HepG2 (cell line): Measurements from ENCODE around the gene HMGN4. TPM values are rescaled to one million over a fixed set of nuclear protein-coding genes. Genes with fewer than 3 reads are reported as not detected.

Source experiments
- ATM ChIP-seq: fragments of 450-650 bp; IDR thresholded peaks from 2 replicates; pipeline ENCODE4 v1.7.1; 2017; ENCODE audit warnings: mild to moderate bottlenecking, borderline replicate concordance
- BCLAF1 ChIP-seq: fragments of 450-650 bp; IDR thresholded peaks from 2 replicates; pipeline ENCODE4 v1.6.1; 2017; ENCODE audit warnings: mild to moderate bottlenecking
- DMAP1 ChIP-seq: IDR thresholded peaks from 2 replicates; pipeline ENCODE4 v1.6.1; 2016
- FOXC1 ChIP-seq: sonication (generic); formaldehyde crosslinking; IDR thresholded peaks from 2 replicates; pipeline ENCODE4 v1.8.0; 2022; ENCODE audit warnings: mild to moderate bottlenecking, missing genetic modification reagents, borderline replicate concordance
- HDAC2 ChIP-seq: sonication (generic); formaldehyde crosslinking; IDR thresholded peaks from 2 replicates; pipeline ENCODE4 v1.4.0; 2020; ENCODE audit warnings: missing genetic modification reagents
- IRX3 ChIP-seq: sonication (generic); formaldehyde crosslinking; IDR thresholded peaks from 2 replicates; pipeline ENCODE4 v1.8.1; 2023; ENCODE audit warnings: mild to moderate bottlenecking, low read depth, missing genetic modification reagents, borderline replicate concordance
- KIAA2018 ChIP-seq: sonication (generic); formaldehyde crosslinking; IDR thresholded peaks from 2 replicates; pipeline ENCODE4 v1.5.0; 2020; ENCODE audit warnings: mild to moderate bottlenecking, missing genetic modification reagents, borderline replicate concordance
- MAZ ChIP-seq, 2 experiments: sonication (generic) in 1 of 2; formaldehyde crosslinking in 1 of 2; IDR thresholded peaks; 2 replicates each; pipeline versions ENCODE4 v1.5.0 to v1.6.1; 2012 to 2020; ENCODE audit warnings: low read depth in 2 of 2, mild to moderate bottlenecking in 2 of 2, borderline replicate concordance in 1 of 2, improper control_type of control experiment in 1 of 2, low read length in 1 of 2, missing genetic modification reagents in 1 of 2, moderate library complexity in 1 of 2
- MED8 ChIP-seq: sonication (generic); formaldehyde crosslinking; IDR thresholded peaks from 2 replicates; pipeline ENCODE4 v1.8.1; 2023; ENCODE audit warnings: mild to moderate bottlenecking, missing genetic modification reagents; ENCODE audit not compliant: insufficient replicate concordance
- MTA3 ChIP-seq: sonication (generic); formaldehyde crosslinking; IDR thresholded peaks from 2 replicates; pipeline ENCODE4 v1.4.0; 2020; ENCODE audit warnings: missing genetic modification reagents
- ZBTB21 ChIP-seq: sonication (generic); formaldehyde crosslinking; IDR thresholded peaks from 2 replicates; pipeline ENCODE4 v1.4.0; 2020; ENCODE audit warnings: missing genetic modification reagents
- ZBTB44 ChIP-seq: sonication (generic); formaldehyde crosslinking; IDR thresholded peaks from 2 replicates; pipeline ENCODE4 v1.4.0; 2020; ENCODE audit warnings: missing genetic modification reagents
- ZFP82 ChIP-seq: sonication (generic); formaldehyde crosslinking; IDR thresholded peaks from 2 replicates; pipeline ENCODE4 v1.5.1; 2020; ENCODE audit warnings: mild to moderate bottlenecking, missing genetic modification reagents, borderline replicate concordance
- ZNF432 ChIP-seq: sonication (generic); formaldehyde crosslinking; IDR thresholded peaks from 2 replicates; pipeline ENCODE4 v1.5.0; 2020; ENCODE audit warnings: missing genetic modification reagents, mild to moderate bottlenecking, borderline replicate concordance
- ZNF441 ChIP-seq: sonication (generic); formaldehyde crosslinking; IDR thresholded peaks from 2 replicates; pipeline ENCODE4 v1.7.0; 2021; ENCODE audit warnings: missing genetic modification reagents, borderline replicate concordance
- ZNF780A ChIP-seq: sonication (generic); formaldehyde crosslinking; IDR thresholded peaks from 2 replicates; pipeline ENCODE4 v1.8.0; 2022; ENCODE audit warnings: mild to moderate bottlenecking, missing genetic modification reagents, moderate library complexity
- polyA plus RNA-seq, 8 experiments: library from polyadenylated mRNA; depleted of rRNA in 3 of 8; stranded (reverse) in 7 of 8; unstranded in 1 of 8; fragments of >200 nt; fragmentation: Illumina TruSeq in 4 of 8; extraction: Trizol in 4 of 8; gene quantifications; 2 replicates each; pipeline versions ENCODE4 v1.2.1 to v1.2.3, GENCODE V29; 2011 to 2016; ENCODE audit warnings: low read depth in 4 of 8, missing spikeins in 1 of 8, mixed read lengths in 1 of 8; ENCODE audit not compliant: insufficient read depth in 1 of 8
- total RNA-seq, 5 experiments: library from RNA; depleted of rRNA; stranded (reverse); fragments of >200 nt; fragmentation: Illumina TruSeq; extraction: Trizol; gene quantifications; 2 replicates each; pipeline ENCODE4 v1.2.3, GENCODE V29; 2016; ENCODE audit warnings: low read depth in 1 of 5

Gene HMGN4
- total and polyA plus RNA-seq, 2 of the 13 experiments (the other 11 are each of a cell fraction or from before 2014, with no cell fraction given), result 39.9 to 52.1 TPM

GRCh38 chr6:26556263-26557070 lies 18.3 kb downstream of the HMGN4 start (continued):
- TF ChIP-seq ATM (no peak), BCLAF1 (no peak), ZNF432 (CRISPR knock-in tag) (no peak), IRX3 (CRISPR knock-in tag) (no peak), ZBTB44 (no peak), DMAP1 (CRISPR knock-in tag) (0 out of 2 replicates have a peak, but pooled peaks have one; percentile 23), MED8 (CRISPR knock-in tag) (no peak), ZNF780A (CRISPR knock-in tag) (no peak), MTA3 (CRISPR knock-in tag) (no peak), KIAA2018 (CRISPR knock-in tag) (no peak), ZNF441 (CRISPR knock-in tag) (no peak), FOXC1 (CRISPR knock-in tag) (peak; percentile 56; the same call in 1 of the 2 replicates), HDAC2 (peak; percentile 68), ZFP82 (CRISPR knock-in tag) (no peak; the same call in 1 of the 2 replicates), MAZ (IDR thresholded peaks at IDR 0.05; ENCODE audit: borderline replicate concordance, low read depth, low read length) (no peak), MAZ (CRISPR knock-in tag; IDR thresholded peaks at IDR 0.05; ENCODE audit: low read depth) (0 out of 2 replicates have a peak, but pooled peaks have one; percentile 40), ZBTB21 (CRISPR knock-in tag) (no peak; the same call in 1 of the 2 replicates)
